A204.1 (cell line): ENCODE measurements around the gene UNC13D.

Experiments
- FAIRE-seq: peaks from 2 replicates; lab custom pipeline; 2012; peaks lifted over from hg19 to GRCh38; lab: Jason Lieb, UNC

Gene UNC13D

GRCh38 chr17:75850928-75851692 is 6.9 kb upstream of the UNC13D start:
- FAIRE-seq, result no peak

GRCh38 chr17:75849724-75850123 is 5.5 kb upstream of the UNC13D start:
- no peak for FAIRE-seq

DNA sequence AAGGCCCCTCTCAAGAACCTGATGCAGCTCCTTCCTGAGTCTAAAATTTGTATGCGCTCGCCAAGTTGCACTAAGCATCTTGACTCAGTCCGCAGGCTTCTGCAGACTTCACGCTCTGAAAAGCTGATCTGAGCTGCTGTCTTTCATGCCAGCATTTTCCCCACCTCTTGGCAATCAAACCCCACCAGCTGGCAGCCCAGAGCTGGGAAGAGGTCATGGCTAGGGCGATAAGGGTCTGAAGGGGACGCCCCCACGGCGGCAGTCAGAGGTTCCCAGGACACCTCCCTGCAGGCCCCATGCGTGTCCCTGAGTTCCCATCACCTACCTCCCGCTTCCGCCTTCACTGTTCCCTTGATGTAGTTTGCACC is 5.1 kb upstream of the UNC13D start:
- no peak for FAIRE-seq

DNA sequence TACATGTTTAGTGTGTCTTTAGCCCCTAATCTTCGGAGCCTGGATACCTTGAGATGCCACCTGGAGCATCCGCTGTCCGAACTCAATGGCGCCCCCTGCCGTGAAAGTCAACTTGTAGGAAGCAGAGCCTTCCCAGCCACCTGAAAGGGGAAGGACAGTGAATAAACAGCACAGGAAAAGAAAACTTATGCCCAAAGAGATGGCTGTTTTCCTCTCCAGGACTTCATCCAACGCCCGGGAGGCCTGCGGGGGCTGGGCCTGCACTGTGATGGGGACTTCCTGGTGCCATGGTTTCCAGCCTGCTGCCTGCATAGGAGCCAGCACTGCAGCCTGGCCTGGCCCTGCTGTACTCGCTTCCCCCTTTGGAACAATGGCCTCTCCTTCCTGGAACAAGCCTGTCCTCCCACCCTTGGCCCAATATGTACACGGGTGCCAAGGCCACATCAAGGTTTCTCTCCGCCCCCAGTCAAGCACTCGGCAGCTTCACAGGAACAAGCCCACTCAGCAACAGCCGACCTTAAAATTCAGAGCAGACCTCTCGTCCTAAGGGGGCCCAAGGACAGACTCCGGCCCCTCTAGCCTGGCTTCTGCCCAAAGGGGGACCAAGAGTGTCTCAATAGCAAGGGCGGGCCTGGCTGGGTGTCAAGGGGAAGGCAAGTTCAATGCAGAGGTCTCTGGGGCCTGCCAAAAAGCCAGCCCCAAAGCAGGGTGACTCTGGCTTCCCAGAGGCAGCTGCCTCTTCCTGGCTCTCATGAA is 4.5 kb upstream of the UNC13D start:
- no peak for FAIRE-seq

DNA sequence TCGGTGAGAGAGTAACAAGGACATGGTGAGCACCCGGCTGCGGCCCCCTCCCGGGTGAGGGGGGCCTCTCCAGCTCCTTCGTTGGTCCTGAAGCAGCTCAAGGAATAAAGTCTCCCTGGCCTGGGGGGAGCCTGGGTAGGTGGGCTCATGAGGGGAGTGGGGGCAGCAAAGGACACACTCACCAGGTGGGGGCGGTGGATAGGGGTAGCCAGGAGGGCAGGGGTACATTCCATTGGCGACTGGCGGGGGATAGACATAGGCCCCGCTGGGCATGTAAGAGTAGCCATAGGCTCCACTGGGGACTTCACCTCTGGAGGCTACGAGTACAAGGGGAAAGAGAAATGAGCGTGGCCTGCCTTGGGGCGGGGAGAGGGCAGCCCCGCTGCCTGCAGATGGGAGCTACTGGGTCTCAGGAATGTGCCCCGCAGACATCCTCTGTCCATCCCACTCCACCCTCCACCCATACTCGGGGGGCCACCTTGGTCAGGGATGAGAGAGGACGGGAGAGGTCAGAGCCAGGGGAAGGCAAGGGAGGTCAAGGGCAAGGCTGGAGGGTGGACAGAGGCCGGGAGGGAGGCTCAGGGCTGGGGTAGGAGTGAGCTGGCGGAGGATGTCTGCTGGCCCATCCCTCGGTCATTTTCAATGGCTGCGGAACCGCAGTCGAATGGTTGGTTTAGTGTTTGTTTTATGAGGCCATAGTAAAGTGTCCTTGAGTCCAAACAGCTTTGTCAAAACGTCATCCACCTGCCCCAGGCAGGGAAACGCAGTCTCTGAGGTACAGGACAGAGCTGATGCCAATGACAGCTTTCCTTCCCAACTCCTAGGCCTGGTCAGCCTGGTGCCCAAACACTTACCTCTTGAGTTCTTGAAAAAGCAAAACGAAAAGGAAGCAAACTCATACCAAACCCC is 3.7 kb upstream of the UNC13D start:
- no peak for FAIRE-seq

- FAIRE-seq, result no peak
Observed at GRCh38 chr17:75846692-75847613, 2.7 kb upstream of the UNC13D start.

DNA sequence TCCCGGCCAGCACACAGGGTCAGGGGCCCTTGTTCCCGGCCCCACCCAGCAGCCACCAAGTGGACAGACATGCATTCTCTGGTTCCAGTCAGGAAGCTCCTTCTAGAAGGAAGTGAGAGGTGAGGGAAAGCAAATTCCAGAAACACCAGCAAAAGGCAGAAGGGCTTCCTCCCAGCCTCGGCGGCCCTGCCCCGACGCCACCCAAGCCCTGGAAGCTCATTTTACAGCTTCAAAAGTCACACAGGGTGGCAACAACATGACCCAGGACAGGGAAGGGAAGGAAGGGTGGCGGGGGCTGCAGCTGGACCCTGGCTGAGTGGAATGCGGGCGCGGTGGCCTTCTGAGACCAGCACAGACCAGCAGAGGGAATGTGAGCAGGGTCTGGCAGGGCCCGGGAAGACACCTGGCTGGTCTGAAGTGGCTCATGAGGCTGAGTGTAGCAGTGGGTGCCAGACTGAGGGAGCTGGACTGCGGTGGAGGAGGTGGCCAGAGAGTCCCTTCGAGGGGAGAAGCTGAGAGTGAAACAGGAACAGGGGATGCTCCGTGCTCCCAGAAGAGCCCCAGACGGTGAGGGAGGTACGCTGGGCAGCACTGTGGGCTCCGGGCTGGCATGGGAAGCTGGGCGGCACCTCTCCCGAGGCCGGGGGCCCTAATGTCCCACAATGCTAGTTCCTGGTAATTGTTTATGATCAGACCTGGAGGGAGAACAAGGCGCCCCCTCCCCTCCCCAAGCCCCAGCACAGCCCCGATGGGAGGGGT is 1.9 kb upstream of the UNC13D start:
- no peak for FAIRE-seq

- FAIRE-seq, result no peak
Observed at GRCh38 chr17:75845058-75845711, 981 bp upstream of the UNC13D start.

- FAIRE-seq, result no peak
Observed at GRCh38 chr17:75844530-75845057, 390 bp upstream of the UNC13D start.

DNA sequence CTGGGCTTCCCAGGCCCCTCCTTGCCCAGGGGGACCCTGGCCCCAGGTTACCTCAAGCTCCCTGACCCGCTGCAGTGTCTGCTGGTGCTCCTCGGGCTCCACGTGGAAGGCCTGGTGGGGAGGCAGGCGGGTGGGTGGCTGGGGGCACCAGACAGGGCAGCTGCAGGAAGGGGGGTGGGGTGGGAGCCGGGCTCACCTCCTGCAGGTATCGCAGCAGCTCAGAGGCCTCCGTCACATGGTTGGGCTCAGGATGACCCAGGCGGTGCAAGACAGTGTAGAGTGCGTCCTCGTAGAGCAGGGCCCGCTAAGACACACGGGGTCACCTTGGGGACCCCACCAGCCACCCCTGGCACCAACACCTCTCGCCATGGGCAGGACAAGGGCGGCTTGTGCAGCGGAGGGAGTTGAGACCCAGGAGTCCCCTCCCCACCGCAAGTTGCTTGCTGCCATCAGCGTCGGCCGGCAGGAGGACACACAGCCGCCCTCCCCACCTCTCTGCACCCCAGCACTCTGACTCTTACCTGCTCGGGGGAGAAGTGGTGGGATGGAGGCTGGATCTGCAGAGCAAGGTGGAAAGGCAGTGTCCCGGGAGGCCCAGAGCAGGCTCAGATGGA is 1.1 kb downstream of the UNC13D start:
- FAIRE-seq, result no peak

DNA sequence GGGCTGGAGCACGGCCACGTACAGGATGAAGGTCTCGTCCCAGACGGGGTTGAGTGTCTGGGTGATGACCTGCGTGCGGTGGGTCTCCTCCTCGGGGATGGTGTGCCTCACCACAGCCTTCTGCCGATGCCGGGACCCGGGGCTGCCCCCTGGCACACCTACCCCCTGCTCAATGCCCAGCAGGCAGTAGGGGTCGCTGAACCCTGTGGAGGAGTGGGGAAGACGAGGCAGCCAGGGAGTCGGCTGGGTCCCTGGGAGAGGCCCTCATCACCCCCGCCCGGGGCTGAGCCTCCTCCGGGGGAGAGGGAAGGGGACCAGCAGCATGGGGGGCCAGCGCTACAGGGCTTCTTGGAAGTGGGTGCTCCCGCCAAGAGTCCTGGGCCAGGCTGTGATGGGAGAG is 1.8 kb downstream of the UNC13D start:
- FAIRE-seq, result no peak

- FAIRE-seq, result no peak
Observed at GRCh38 chr17:75840799-75841164, 3.4 kb downstream of the UNC13D start.

DNA sequence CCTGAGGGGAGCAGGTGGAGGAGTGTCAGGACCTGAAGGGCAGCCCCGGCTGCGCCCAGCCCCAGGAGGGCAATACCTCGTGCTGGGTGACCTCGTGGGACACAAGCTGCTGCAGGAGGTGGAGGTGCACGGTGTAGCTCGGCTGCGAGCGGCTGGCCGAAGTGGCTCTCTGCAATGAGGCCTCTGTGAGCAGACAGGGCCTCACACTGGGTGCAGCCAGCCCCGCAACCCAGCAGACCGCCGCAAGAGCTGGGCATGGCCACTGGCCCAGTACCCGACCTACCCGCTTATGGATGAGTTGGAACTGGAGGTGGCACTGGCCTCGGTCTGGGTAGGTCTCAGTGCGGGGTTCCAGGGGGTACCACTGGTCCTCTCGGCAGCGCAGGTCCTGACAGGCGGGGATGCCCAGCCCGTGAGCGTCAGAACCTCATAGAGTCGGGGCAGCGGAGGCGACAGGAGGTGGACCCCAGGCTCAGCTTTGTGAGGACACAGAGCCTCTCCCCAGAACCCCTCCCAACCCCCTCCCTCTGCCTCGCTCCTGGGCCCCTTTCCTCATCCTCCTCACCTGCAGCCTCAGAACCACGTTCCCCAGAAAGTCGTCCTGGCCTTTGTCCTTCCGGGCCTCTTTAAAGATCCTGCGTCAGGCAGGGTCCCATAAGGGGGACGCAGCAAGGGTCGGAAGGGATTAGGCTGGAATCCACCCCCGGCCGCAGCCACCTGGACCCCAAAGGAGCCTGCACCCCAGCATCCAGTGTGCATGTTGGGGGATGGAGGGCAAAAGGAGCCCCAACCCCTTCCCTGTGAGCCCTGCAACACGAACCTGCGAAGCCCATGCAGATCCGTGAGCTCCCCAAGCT is 4.0 kb downstream of the UNC13D start:
- no peak for FAIRE-seq

DNA sequence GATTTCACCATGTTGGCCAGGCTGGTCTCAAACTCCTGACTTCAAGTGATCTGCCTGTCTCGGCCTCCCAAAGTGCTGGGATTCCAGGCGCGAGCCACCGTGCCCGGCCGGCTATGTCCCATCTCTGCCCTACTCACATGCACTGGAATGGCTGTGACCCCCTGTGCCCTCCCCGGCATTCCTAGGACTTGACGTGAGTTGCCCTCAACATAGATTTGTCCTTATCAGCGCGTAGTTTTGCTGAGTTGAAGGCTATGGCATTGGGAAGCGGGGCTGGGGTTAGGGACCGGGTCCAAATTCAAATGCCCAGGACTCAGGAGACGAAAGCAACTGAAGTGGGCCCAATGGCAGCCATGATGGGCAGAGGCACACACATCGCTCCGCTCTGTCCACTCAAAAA is 5.8 kb downstream of the UNC13D start:
- no peak for FAIRE-seq

- FAIRE-seq, result no peak
Observed at GRCh38 chr17:75837899-75838298, 6.3 kb downstream of the UNC13D start.

- no peak for FAIRE-seq
Observed at GRCh38 chr17:75836605-75837004, 7.6 kb downstream of the UNC13D start.

DNA sequence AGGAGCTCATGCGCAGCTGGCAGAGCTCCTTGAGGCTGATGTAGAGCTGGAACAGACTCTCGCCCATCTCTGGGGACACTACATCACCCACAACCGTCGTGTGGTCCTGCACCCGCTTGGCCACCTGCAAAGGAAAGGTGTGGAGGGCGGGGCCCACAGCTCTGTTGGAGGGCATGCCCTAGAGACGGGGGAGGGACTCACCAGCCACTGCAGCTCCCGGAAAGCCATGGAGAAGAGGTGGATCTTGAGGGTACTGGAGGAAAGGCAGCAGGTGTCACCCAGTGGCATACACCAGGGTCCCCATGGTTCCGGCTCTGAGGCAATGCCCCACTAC is 8.6 kb downstream of the UNC13D start:
- FAIRE-seq, result no peak

DNA sequence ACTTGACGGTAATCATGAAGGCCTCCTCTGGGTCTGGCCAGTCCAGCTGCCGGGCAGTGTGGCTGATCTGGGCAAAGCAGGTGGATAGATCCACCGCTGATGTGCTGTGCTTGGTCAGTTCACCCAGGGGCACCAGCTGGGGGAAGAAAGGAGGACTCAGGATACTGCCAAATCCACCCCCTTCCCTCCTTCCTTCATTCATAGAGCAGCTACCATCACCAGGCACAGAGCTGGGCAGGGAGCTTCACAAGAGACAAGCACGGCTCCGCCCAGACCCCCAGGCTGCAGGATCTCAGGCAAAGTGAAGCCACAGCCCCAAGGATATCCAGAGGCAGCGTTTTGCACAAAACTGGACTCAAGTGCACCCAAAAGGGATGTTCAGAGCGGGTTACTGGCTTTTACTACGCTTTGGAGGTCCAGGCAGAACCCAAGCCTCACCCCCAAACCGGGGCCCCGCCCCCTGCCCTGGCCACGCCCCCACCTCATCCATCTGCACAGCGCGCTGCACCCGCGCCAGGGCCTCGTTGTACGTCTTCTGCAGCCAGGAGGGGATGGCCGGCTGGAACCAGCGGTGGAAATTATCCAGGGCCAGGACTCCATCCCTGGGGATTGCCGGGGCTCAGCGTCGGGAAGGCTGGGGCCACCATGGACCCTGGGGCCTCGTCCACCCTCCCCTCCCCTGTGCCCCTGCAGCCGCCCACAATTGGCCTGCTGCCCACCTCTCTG is 9.1 kb downstream of the UNC13D start:
- FAIRE-seq, result no peak
